Left forelimb (tissue), 1 donor: ENCODE measurements around the gene FBXO24.
"Not testable (repeated sequence)": the region's sequence is repeated elsewhere in the genome, so short reads cannot be mapped to it uniquely, and the experiment has no call there.

Experiments
- DNase-seq: peaks from one replicate; pipeline ENCODE4 v3.0.0-alpha.2; 2018; ENCODE audit warnings: low spot score

FBXO24 gene, protein sequence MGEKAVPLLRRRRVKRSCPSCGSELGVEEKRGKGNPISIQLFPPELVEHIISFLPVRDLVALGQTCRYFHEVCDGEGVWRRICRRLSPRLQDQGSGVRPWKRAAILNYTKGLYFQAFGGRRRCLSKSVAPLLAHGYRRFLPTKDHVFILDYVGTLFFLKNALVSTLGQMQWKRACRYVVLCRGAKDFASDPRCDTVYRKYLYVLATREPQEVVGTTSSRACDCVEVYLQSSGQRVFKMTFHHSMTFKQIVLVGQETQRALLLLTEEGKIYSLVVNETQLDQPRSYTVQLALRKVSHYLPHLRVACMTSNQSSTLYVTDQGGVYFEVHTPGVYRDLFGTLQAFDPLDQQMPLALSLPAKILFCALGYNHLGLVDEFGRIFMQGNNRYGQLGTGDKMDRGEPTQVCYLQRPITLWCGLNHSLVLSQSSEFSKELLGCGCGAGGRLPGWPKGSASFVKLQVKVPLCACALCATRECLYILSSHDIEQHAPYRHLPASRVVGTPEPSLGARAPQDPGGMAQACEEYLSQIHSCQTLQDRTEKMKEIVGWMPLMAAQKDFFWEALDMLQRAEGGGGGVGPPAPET

GRCh38 chr7:100586266-100587025, at the start of gene FBXO24:
TSS of gene FBXO24 (plus strand) at chr7:100586328. CDS start at chr7:100586626, 298 bp downstream.
- peak; percentile 99 for DNase-seq

DNA sequence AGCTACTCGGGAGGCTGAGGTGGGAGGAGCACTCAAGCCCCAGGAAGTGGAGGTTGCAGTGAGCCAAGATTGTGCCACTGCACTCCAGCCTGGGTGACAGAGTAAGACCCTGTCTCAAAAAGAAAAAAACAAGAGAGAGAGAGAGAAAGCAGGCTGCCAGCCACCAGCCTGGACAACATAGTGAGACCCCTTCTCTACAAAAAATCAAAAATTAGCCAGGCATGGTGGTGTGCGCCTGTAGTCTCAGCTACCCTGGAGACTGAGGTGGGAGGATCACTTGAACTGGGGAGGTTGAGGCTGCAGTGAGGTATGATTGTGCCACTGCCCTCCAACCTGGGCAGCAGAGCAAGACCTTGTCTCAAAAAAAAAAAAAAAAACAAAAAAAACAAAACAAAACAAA, 49.4 kb upstream of the FBXO24 start:
- not testable (repeated sequence) for DNase-seq

DNA sequence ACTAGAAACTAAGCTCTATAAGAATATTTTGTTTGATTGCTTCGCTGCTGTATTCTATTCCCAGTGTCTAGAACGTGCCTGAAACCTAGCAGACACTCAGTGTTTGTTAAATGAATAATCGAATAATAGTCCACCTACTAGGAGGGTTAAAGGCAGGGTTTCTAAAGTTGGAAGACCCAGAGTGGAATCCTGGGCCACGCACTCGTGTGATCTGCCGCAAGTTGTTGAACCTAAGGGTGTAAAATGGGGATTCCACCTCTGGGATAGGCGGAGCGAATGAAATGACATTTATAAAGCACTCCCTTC, 47.8 kb upstream of the FBXO24 start:
- no peak for DNase-seq

DNA sequence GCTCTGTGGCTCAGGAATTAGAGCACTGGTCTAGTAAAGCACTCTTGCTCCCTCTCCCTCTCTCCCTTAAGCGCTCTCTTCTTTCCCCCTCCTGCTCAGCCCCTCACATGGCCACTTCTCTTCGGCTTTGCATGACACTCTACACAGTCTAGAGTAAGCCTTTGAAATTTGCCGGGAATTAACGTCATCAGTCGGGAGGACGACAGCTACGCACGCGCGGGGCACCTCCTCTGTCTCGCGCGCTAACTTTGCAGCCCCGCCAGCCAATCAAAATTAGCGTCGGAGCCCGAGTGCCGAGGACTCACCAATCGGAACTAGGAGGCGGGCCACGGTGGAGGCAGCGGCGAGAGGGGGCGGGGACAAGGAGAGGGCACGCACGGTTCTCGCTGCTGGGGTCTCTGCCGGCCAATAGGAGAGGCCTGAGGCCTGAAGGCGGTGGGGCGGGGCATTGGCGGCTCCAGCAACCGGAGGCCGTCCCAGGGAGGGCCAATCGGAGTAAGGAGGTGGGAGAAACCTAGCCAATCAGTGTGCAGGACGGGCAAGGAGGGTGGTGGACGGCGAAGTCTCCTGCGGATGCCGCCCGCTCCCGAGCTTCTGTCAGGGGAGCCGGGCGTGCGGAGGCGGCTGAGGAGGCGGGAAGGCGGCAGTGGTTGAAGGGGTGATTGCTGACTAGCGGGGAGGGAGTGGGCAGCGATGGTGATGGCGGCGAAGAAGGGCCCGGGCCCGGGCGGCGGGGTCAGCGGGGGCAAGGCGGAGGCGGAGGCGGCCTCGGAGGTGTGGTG, 47.3 kb upstream of the FBXO24 start, which contains the start of gene AGFG2:
TSS of gene AGFG2 (plus strand) at position 550 of the 782 bp plus-strand sequence. CDS start at position 694, 144 bp downstream.
- peak; percentile 100 for DNase-seq

DNA sequence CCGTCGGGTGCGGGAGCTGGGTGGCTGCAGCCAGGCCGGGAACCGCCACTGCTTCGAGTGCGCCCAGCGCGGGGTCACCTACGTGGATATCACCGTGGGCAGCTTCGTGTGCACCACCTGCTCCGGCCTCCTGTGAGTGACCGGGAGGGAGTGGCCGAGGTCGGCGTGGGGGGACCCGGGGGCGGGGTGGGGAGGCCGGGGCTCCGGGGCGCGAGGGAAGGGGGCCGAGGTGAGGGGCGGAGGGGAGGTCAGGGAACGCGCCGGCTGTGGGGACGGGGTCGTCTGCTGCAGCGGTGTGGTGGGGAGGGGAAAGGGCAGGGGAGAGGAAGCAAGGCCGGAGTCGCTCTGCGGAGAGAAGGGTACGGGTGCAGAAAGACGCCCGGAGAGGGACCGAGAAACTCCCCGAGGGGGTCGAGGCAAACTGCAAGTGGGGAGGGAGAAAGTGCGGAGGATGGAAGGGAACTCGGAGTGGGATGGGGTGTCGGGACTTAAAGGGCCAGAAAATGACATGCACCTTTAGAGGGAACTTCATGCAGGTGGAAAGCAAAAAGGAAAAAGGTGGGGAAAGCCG, 46.6 kb upstream of the FBXO24 start:
- no peak for DNase-seq

DNA sequence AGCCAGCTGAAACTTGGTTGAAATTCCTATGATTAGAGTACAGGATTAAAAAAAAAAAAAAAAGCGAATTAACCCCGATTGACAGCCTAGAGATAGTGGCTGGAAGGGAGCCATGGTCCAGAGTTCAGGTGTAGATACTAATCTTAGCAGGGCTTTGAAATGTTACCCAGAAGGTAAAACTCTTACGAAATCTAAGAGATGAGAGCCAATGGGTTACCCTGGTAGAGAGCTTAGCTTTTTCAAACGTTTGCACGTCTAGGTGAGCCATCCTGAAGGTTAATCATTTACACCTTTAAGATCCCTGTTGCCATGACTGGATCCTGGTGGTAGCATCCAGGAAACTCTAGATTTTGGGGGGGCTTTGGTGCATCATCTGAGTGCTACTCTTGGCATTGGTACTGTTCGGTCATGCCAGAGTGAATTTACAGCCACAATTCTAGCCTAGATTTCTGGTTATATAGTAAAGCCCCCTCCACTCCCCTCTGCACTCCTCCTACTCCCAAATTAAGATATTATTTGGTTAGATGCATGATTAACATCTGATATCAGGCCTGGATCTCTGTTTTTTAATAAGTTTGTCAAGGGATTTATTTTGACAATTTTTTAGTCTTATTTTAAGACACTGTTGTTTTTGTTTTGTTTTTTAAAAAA, 45.9 kb upstream of the FBXO24 start:
- DNase-seq: no peak

DNA sequence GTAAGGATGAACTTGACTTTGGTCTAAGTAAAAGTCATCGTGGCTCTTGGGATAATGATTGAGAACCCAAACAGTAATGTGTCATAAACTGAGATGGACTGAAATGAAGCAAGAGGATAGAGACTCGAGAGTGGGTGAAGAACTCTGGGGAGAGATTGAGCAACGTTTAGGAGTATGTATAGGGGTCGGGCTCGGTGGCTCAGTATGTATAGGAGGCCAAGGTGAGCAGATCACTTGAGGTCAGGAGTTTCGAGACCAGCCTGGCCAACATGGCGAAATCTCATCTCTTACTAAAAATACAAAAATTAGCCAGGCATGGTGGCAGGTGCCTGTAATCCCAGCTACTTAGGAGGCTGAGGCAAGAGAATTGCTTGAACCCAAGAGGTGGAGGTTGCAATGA, 44.8 kb upstream of the FBXO24 start:
- DNase-seq: not testable (repeated sequence)

- no peak for DNase-seq
Observed at GRCh38 chr7:100543586-100543985, 42.5 kb upstream of the FBXO24 start.

DNA sequence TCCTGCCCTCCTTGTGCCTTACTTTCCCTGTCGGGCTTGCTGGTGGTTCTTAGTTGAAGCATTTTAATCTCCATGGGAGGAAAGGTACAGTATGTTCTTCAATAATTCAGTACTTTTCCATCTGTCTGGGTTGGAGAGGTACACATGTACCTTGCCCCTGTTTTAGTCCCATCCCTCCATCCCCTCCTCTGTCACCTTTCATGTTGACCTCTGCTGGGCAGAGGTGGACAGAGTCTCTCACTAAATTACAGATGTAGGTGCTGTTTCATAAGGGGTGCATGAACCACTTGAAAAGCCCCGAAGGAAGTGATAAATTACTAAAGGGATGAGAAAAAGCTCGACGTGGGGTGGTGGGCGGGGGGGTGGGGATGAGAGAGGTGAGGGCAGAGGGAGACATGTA, 41.7 kb upstream of the FBXO24 start:
- DNase-seq: no peak

DNA sequence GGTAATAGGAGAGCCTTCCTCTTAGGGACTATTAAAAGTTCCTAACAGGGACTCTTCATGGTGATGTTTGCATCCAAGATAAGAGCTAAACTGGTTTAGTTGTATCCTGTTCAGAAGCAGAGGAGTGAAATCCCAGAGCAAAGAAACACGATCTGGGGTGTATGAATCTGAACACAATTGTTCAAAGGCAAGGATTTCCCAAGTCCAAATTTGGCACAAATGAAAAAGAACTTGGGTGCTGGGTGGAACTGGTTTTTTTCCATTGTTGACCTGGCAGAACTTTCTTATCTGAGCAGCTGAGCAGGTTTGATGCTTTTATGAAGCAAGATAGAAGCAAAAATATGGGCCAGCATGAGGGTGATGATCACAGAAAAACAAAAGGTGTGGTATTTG, 41.2 kb upstream of the FBXO24 start:
- DNase-seq: no peak

- DNase-seq: no peak
Observed at GRCh38 chr7:100545360-100546128, 40.6 kb upstream of the FBXO24 start.

DNA sequence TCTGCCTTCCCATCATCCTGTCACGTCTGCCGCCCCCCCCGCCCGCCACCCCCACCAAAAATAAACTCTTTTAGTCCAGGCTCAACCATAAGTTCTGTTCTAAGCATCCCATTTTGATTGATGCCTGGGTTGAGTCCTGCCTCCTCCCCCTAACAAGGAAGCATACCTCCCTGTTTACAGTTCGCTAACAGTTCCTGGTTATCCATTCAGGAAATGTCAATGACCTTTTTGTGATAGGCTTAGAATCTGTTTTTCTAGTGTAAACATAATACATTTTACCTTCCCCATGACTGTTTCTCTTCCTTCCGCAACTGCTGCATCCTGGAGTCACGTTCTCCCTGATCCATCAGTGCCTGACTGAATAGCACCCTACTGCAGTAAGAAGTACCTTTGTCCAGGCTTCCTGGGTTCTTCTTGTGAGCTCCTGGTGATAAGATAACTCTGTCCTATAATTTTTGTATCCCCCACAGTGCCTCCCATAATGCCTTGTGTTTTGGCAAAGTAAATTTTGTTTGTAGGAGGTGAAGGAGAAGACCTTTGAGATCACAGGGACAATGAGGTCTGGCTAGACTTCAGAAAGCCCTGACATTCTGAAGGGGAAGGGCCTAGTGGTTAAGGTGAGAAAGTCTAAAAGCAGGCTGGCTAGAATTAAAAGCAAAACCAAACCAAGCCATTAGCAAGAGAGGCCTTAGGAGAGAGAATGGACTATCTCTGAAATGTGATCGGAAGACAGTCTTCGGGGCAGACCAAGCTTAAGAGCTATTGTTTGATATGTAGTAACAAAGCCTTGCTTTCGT, 39.8 kb upstream of the FBXO24 start:
- DNase-seq: no peak

DNA sequence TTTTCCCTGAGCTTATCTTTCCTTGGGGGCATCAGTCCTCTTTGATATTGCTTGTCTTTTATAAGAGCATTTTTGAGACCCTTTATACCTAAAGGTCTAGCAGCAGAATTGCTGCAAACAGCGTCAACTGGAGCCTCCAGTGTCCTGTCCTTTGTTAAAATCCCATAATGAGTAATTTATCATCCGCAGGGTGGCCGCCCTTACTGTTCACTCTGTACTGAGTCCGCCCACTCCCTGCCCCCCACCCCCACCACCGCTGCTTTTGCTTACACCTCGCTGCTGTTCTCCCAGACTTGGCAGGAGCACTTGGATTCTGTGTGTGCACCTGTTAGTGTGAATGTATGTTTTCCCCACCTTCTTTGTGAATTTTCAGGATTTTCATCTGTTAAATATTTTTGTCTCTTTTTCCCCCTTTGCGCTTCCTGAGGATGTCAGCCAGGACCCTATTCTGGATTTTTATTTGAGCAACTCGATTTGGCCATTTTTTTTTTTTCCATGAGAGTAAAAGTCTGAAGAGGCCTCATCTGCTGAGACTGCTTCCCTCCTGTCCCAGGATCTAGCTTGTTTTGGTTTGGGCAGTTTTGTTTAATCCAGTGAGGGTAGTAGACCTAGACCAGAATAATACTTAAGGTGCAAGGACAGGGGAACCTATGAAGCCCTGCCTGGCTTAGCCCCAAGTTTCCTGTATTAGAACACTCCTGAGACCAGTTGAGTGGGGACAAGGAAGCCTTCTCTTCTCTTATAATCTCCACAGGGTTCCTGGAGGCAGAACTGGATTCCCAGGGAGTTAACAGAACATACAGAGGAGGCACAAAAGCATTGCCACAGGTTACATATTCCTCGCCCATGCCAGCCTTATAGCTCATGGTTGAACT, 39.0 kb upstream of the FBXO24 start:
- DNase-seq: no peak

DNA sequence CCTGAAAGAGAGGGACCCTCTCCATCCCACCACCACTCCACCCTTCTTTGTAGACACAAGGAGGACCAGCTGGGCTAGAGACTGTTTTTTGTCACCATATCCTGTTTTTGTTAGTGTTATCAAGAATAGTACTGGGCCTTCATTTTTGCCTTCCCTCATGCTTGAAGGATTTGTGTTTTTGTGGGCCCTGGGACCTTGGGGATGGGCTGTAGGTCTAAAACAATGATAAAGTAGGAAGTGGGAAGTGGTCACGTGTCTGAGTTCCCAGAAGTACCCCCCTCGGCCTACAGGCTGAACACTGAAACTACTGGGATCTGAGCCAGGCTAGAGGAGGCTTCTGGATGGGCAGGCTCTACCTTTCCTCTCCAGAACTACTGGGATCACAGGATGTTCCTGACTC, 38.3 kb upstream of the FBXO24 start:
- no peak for DNase-seq

DNA sequence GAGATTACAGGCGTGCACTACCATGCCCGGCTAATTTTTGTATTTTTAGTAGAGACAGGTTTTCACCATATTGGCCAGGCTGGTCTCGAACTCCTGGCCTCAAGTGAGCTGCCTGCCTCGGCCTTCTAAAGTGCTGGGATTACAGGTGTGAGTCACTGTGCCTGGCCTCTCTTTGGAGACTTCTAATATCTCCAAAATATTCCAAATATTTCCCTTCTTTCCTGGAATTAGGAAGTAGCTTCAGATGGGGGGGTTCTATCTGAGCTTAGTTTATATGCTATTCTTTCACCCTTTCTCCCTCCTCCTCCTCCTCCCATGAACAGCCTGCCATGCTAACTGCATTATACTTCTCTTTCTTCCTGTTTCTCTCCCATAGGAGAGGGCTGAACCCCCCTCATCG, 37.7 kb upstream of the FBXO24 start:
- DNase-seq: not testable (repeated sequence)

GRCh38 chr7:100552532-100552931, 33.6 kb upstream of the FBXO24 start:
- DNase-seq: no peak

- no peak for DNase-seq
Observed at GRCh38 chr7:100553032-100553431, 33.1 kb upstream of the FBXO24 start.

DNA sequence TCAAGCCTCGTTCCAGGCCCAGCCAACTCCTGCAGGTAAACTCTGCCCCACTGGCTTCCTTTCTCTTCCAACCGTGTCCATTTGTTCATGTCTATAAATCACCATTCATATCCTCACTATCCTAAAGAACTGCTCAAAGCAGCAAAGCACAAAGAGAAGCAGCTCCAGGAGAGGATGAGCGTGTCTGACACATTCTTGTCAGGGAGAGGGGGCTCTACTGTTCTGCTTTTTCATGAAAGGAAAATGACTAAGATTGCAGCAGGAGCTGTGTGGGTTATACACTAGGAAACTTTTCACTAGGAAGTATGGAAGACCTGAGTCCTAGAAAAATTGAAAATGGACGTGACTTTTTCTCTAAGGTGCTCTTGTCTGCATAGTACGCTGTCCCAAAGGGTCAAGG, 30.4 kb upstream of the FBXO24 start:
- no peak for DNase-seq

DNA sequence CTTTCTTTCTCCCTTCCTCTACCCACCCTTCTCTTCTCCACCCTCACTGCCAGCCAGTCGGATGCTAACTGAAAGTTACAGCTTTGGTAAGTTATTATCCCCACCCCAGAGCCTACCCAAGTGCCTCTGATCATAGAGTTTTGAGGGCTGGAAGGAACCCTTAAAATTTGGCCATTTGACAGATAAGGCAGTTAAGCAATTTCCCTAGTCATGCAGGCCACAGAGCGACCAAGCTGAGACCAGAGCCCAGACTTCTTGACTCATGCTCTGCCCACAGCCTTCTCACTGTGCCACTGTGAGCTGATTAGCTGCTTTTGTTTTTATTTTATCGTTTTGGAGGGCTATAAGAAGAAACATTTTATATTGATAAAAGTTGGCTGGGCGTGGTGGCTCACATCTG, 29.6 kb upstream of the FBXO24 start:
- DNase-seq: no peak
